GM12801 (cell line): Measurements from ENCODE around the gene ITGB5.

Source experiments
- CTCF ChIP-seq: IDR thresholded peaks from one replicate; pipeline ENCODE4 v1.5.1; 2011; ENCODE audit warnings: control low read depth; ENCODE audit not compliant: insufficient read length; ENCODE audit errors: extremely low read depth

The ITGB5 gene

DNA sequence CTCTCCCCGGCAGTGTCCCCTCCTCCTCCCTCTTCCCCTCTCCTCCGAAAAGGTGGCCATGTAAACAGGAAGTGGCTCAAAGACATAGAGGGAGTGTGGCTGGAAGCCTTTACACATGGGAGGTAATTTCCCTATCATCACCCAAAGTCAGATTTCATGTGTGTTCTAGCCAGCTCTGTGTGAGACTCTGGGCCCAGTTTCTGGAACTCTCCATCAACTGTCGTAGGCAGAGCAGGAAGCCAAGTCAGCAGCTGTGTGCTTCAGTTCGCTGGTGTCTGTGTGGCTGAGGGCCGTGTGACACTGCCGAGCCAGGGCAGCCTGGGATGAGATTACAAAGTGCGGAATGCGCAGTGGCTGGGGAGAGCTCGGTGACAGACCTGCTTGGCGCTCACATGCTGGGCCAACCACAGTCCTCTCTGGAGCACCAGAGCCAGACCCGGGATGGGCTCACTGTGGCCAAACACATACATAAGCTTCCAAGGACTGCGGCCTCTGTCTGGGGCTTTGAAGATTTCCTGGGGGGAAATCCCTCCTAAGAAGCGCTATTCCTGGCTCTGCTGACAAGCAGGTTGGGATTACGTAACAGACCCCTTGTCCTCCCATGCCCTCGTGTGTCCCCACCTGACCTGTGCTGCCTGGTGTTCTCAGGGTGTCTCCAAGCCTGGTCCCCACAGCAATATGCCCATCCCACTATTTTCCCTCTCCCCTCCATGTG lies 106.2 kb downstream of the ITGB5 start:
- no peak for TF ChIP-seq CTCF

DNA sequence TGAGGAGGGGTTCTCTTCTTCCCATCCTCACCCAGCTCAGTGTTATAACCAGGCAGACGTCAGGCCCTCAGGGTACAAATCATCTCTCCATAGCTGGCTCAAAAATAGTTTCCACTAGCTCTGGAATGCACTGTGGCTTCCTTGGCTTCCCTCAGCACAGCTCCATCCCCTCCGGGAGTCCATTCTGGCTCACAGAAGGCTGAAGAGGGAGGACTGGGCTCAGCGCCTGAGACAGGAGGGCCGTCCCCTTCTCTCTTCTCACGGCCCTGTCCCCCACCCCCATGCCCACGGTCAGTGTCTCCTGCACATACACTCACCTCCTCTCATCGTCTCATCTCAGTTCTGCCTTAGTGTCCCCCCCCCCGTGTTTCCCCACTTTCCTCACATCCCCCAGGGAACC lies 106.8 kb downstream of the ITGB5 start:
- no peak for TF ChIP-seq CTCF

- TF ChIP-seq CTCF = no peak
These were observed 107.4 kb downstream of the ITGB5 start for GRCh38 chr3:124779751-124780191.

GRCh38 chr3:124779116-124779515 lies 108.0 kb downstream of the ITGB5 start:
- TF ChIP-seq CTCF = no peak

- TF ChIP-seq CTCF = no peak
These were observed 109.2 kb downstream of the ITGB5 start for GRCh38 chr3:124777762-124778470.

DNA sequence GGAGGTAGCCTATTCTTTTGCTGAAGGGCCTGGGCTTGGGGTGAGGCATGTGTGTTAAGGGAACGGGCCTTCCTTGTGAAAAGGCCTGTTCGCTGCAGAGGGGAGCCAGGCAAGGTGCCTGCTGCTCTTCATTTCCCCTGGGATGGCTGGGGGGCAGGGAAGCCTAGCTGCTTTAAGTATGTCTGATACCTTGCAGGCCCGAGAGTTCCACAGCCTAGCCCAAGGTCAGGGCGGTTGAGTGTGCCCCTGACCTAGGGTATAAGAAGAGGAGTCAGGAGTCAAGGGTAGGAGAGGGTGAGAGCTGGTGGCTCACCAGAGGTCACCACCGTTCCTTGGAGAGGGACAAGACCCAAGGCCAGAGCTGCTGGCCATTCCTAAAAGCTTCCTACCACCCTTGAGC lies 110.3 kb downstream of the ITGB5 start:
- TF ChIP-seq CTCF = no peak

DNA sequence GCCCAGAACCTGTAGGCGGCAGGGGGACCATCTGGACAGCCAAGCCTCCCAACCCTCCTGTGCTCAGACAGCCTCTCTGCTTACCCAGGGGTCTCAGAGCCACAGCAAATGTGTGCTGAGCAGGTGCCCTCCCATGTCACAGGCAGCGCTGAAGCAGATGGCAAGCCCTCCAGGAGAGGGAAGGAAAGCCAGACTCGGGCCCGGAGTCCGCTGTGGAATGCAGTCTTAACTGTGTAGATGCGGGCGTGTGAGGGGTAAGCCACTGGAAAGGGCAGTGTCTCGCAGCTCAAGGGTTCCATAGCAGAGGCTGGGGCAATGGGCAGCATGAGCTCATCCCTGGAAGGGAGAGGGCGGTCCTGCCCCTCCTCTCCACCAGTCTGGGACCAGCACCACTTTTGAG lies 111.3 kb downstream of the ITGB5 start:
- no peak for TF ChIP-seq CTCF
